NB4 (cell line): ENCODE results near the gene NCBP1.

ENCODE experiments used
- POLR2A ChIP-seq: IDR thresholded peaks from 2 replicates; pipeline ENCODE4 v1.6.1; 2011; ENCODE audit warnings: mild to moderate bottlenecking; ENCODE audit not compliant: insufficient read length; ENCODE audit errors: extremely low read depth
- TF ChIP-seq, protein P1 (sequence below): IDR thresholded peaks from one replicate; pipeline ENCODE4 v1.5.1; 2012; ENCODE audit warnings: low read depth, low read length

DNA sequence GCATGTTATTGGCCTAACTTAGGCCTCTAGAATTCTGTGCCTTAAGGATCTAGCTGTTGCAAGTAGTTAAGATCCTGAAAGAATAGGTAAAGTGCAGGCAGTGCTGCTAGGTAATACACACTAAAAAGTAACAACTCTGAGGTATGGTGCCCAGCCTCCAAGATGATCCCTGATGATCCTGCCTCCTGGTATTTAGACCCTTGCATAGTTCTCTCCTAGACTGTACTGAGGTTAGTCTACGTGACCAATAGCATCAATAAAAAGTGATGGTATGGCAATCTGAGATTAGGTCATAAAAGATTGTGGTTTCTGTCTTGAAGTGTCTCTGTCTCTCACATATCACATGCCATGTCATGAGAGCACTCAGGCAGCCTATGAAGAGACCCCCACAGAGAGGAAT lies 9.7 kb upstream of the NCBP1 start:
- TF ChIP-seq, protein P1, sequence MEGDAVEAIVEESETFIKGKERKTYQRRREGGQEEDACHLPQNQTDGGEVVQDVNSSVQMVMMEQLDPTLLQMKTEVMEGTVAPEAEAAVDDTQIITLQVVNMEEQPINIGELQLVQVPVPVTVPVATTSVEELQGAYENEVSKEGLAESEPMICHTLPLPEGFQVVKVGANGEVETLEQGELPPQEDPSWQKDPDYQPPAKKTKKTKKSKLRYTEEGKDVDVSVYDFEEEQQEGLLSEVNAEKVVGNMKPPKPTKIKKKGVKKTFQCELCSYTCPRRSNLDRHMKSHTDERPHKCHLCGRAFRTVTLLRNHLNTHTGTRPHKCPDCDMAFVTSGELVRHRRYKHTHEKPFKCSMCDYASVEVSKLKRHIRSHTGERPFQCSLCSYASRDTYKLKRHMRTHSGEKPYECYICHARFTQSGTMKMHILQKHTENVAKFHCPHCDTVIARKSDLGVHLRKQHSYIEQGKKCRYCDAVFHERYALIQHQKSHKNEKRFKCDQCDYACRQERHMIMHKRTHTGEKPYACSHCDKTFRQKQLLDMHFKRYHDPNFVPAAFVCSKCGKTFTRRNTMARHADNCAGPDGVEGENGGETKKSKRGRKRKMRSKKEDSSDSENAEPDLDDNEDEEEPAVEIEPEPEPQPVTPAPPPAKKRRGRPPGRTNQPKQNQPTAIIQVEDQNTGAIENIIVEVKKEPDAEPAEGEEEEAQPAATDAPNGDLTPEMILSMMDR: no peak
- no peak for TF ChIP-seq POLR2A
